Fibroblast of lung (primary cell): ENCODE data around the gene IQSEC3. TPM values are rescaled to one million over a fixed set of nuclear protein-coding genes. Genes with fewer than 3 reads are reported as not detected.

Source experiments
- DNase-seq, 2 donors: peaks; one replicate each; pipeline versions ENCODE4 v3.0.0 to v3.0.0-alpha.2; 2010; ENCODE audit warnings: low read depth in 2 of 2
- H2AFZ ChIP-seq: 2 replicates; pipeline ENCODE4 v1.5.1; 2012; ENCODE audit warnings: low read length, control low read depth, inconsistent platforms
- H3K27ac ChIP-seq: 2 replicates; pipeline ENCODE4 v1.5.1; 2011; ENCODE audit warnings: low read length, control low read depth; ENCODE audit not compliant: insufficient read depth
- H3K27me3 ChIP-seq: 2 replicates; pipeline ENCODE4 v1.5.1; 2011; ENCODE audit warnings: mild to moderate bottlenecking, low read length; ENCODE audit not compliant: control insufficient read depth, insufficient read depth
- H3K36me3 ChIP-seq: 2 replicates; pipeline ENCODE4 v1.5.1; 2011; ENCODE audit warnings: low read length; ENCODE audit not compliant: control insufficient read depth, insufficient read depth
- H3K4me1 ChIP-seq: 2 replicates; pipeline ENCODE4 v1.5.1; 2011; ENCODE audit warnings: low read length; ENCODE audit not compliant: control insufficient read depth, insufficient read depth; ENCODE audit errors: extremely low read depth
- H3K4me2 ChIP-seq: 2 replicates; pipeline ENCODE4 v1.5.1; 2011; ENCODE audit warnings: low read length, control low read depth; ENCODE audit not compliant: insufficient read depth; ENCODE audit errors: extremely low read depth
- H3K4me3 ChIP-seq, 4 experiments: fragments of 200-600 bp in 1 of 4; sonication (generic) in 1 of 4; replicated peaks in 1 of 4; 2 replicates each; pipeline ENCODE4 v1.5.1; 2011 to 2016; ENCODE audit warnings: low read length in 4 of 4, low read depth in 3 of 4, mild to moderate bottlenecking in 3 of 4, control low read depth in 2 of 4, inconsistent platforms in 1 of 4, mixed read lengths in 1 of 4; ENCODE audit not compliant: insufficient read depth in 1 of 4; ENCODE audit errors: control extremely low read depth in 1 of 4
- H3K79me2 ChIP-seq: 2 replicates; pipeline ENCODE4 v1.5.1; 2012; ENCODE audit warnings: mild to moderate bottlenecking, low read length, inconsistent platforms; ENCODE audit not compliant: control insufficient read depth, insufficient read depth
- H3K9ac ChIP-seq: 2 replicates; pipeline ENCODE4 v1.5.1; 2011; ENCODE audit warnings: mild to moderate bottlenecking, low read length, control low read depth; ENCODE audit not compliant: insufficient read depth
- H3K9me3 ChIP-seq: 2 replicates; pipeline ENCODE4 v1.5.1; 2012; ENCODE audit warnings: low read depth, low read length; ENCODE audit not compliant: control insufficient read depth, insufficient read depth
- H4K20me1 ChIP-seq: 2 replicates; pipeline ENCODE4 v1.5.1; 2011; ENCODE audit warnings: low read length; ENCODE audit not compliant: control insufficient read depth, insufficient read depth; ENCODE audit errors: extremely low read depth
- EZH2 ChIP-seq: IDR thresholded peaks from 2 replicates; pipeline ENCODE4 v1.5.1; 2012; ENCODE audit warnings: low read length, control low read depth, mild to moderate bottlenecking; ENCODE audit errors: missing control alignments
- polyA plus RNA-seq, 2 donors: library from polyadenylated mRNA; depleted of rRNA in 1 of 2; stranded (reverse) in 1 of 2; unstranded in 1 of 2; fragments of >200 nt; gene quantifications; 2 replicates each; pipeline ENCODE4 v1.2.1, GENCODE V29; 2011 to 2012; ENCODE audit warnings: missing spikeins in 1 of 2
- total RNA-seq: library from RNA; depleted of rRNA; stranded (reverse); fragments of >200 nt; gene quantifications from 2 replicates; pipeline ENCODE4 v1.2.1, GENCODE V29; 2014
- TF ChIP-seq, protein P1 (sequence below), 2 donors: IDR thresholded peaks in 1 of 2; conservative IDR thresholded peaks in 1 of 2; 1 replicate in 1 of 2; 2 replicates in 1 of 2; pipeline ENCODE4 v1.5.1; 2011 to 2012; ENCODE audit warnings: low read length in 2 of 2, control low read depth in 1 of 2, inconsistent platforms in 1 of 2, low read depth in 1 of 2, mild to moderate bottlenecking in 1 of 2

The IQSEC3 gene
- total and polyA plus RNA-seq, 2 donors (not counting 1 experiment from before 2014, with no cell fraction given) = 0.14 to 1.3 TPM

DNA sequence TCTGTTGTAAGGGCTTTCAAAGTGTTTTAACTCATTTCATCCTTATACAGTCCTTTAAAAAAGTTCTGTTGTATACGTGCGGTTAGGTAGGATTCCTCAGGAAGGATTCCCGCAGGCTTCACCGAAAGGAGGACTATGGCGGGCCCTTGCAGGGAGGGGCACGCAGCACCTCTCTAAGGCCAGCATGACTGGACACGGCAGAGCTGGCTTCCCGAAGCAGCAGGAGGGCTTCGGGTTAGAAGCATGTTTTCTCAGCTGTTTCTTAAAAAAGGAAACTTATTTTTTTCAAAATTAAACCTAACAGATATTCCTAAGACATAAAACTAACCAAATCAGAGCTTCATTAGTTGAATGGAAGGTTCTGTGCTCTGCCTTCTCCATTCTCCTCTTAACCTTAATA lies 21.3 kb downstream of the IQSEC3 start:
- no peak for DNase-seq
- Histone ChIP-seq H3K27me3 (peaks cover 16% of the 10 kb centered on the region), H4K20me1 (no peaks in the 10 kb centered on the region), H2AFZ (no peak overlapping the region), H3K4me3 (no peak overlapping the region), H3K36me3 (no peaks in the 10 kb centered on the region), H3K9ac (no peak overlapping the region), H3K79me2 (no peaks in the 10 kb centered on the region), H3K4me1 (no peaks in the 10 kb centered on the region), H3K27ac (no peak overlapping the region), H3K4me2 (no peak overlapping the region), H3K9me3 (no peaks in the 10 kb centered on the region)
- TF ChIP-seq EZH2 = no peak
- TF ChIP-seq, protein P1, sequence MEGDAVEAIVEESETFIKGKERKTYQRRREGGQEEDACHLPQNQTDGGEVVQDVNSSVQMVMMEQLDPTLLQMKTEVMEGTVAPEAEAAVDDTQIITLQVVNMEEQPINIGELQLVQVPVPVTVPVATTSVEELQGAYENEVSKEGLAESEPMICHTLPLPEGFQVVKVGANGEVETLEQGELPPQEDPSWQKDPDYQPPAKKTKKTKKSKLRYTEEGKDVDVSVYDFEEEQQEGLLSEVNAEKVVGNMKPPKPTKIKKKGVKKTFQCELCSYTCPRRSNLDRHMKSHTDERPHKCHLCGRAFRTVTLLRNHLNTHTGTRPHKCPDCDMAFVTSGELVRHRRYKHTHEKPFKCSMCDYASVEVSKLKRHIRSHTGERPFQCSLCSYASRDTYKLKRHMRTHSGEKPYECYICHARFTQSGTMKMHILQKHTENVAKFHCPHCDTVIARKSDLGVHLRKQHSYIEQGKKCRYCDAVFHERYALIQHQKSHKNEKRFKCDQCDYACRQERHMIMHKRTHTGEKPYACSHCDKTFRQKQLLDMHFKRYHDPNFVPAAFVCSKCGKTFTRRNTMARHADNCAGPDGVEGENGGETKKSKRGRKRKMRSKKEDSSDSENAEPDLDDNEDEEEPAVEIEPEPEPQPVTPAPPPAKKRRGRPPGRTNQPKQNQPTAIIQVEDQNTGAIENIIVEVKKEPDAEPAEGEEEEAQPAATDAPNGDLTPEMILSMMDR (conservative IDR thresholded peaks at IDR 0.05 in 1 of 2, IDR thresholded peaks at IDR 0.05 in 1 of 2; ENCODE audit: low read depth in 1 of 2, low read length in 2 of 2) = no peak

DNA sequence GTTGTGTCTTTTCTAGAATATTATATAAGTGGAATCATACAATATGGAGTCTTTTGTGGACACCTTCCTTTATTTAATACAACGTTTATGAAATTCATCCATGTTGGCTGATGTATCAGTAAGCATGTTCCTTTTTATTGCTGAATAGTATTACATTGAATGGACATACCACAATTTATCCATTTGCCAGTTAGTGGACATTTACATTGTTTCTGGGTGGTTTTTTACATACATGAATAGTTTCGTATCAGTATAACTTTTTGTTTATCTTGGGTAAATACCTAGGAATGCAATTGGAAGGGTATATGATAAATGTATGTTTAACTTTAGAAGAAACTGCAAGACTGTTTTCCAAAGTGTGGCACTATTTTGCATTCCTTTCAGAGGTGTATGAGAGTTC lies 23.1 kb downstream of the IQSEC3 start:
- no peak overlapping the region for H2AFZ ChIP-seq
- no peak for DNase-seq
- no peaks in the 10 kb centered on the region for H4K20me1 ChIP-seq
- H3K27ac ChIP-seq = no peak overlapping the region
- no peaks in the 10 kb centered on the region for H3K4me1 ChIP-seq
- TF ChIP-seq, protein P1 (conservative IDR thresholded peaks at IDR 0.05 in 1 of 2, IDR thresholded peaks at IDR 0.05 in 1 of 2; ENCODE audit: low read depth in 1 of 2, low read length in 2 of 2) = no peak
- TF ChIP-seq EZH2 = no peak
- no peaks in the 10 kb centered on the region for H3K9me3 ChIP-seq
- no peak overlapping the region for H3K4me3 ChIP-seq
- H3K9ac ChIP-seq = no peak overlapping the region
- H3K4me2 ChIP-seq = no peak overlapping the region
- H3K27me3 ChIP-seq = peaks cover 13% of the 10 kb centered on the region
- no peaks in the 10 kb centered on the region for H3K36me3 ChIP-seq
- H3K79me2 ChIP-seq = no peaks in the 10 kb centered on the region

DNA sequence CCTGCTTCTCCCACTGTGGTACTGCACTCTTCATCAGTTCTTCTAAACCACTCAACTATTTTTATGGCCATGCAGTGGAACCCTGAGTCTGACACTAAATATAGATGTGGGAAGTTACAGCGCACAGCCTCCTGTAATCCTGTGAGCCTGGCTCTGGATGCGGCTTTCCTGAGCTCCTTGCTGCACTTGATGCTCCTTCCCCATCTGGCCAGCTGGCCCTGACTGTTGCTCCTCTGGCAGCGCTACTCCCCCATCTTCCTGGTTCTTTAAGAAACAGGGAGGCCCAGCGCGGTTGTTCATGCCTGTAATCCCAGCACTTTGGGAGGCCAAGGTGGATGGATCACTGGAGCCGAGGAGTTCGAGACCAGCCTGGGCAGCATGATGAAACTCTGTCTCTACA lies 24.6 kb downstream of the IQSEC3 start:
- no peak overlapping the region for H3K4me3 ChIP-seq
- H4K20me1 ChIP-seq = no peaks in the 10 kb centered on the region

More for the DNA sequence above, 24.6 kb downstream of the IQSEC3 start:
- no peak overlapping the region for H3K27ac ChIP-seq
- DNase-seq = no peak
- H3K36me3 ChIP-seq = no peaks in the 10 kb centered on the region
- H3K79me2 ChIP-seq = no peaks in the 10 kb centered on the region
- peaks cover 13% of the 10 kb centered on the region for H3K27me3 ChIP-seq
- no peak overlapping the region for H2AFZ ChIP-seq
- H3K4me2 ChIP-seq = no peak overlapping the region
- no peaks in the 10 kb centered on the region for H3K4me1 ChIP-seq
- TF ChIP-seq, protein P1 (conservative IDR thresholded peaks at IDR 0.05 in 1 of 2, IDR thresholded peaks at IDR 0.05 in 1 of 2; ENCODE audit: low read depth in 1 of 2, low read length in 2 of 2) = no peak
- TF ChIP-seq EZH2 = no peak
- H3K9ac ChIP-seq = no peak overlapping the region
- no peaks in the 10 kb centered on the region for H3K9me3 ChIP-seq
